Stimulated activated CD4-positive, alpha-beta T cell treated with anti-CD3 and anti-CD28 coated beads, Interleukin-2, amount 100 ng/mL, for 48 hours (primary cell): ENCODE results near the gene HOXA11.
A peak's percentile ranks its signal among the peaks of the same experiment; 100 is the strongest.

Experiments
- DNase-seq, 2 donors: peaks; one replicate each; pipeline ENCODE4 v3.0.0-alpha.2; 2020

Gene HOXA11

DNA sequence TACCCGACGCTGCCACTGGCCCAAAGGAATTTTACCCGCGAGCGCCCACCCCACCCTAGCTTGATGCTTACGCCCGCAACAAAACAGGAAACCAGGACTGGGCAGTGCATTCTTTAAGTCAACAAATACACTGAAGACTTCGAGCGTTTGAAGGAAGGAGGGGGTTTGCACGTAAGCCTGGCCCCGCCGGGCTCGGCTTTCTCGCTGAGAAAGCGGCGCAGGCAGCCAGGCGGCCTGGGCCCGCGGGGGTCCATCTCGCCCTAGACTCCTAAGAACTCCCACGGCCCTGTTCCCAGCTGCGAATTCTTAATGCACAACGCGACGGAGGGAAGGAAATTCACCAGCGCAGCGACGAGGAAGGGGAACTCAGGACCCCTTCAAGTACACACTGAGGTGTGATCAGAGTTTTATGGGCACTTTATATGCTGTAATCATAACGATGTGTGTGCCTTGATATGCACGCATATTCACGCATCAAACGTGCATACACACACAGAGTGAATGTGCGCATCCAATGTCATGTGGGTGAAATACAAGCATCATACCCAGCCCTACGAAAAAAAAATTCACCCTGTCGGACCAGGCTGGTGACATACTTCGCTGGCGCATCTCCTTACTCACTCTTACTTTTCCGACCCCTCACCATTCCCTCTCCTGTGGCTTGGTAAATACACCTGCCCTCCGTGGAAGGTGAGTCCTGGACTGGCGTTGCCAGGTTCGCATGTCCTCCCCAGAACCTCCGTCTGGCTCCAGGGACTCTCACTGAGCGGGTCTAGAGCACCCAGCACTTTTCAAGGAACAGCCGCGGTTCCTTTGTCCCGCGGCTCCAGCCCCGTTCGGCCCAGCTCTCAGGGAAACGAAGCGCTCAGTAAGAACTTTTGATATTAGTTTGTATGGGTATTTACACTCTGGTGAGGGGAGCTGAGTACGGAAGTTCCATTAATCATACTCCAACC is 20.6 kb upstream of the HOXA11 start:
- DNase-seq = no peak

DNA sequence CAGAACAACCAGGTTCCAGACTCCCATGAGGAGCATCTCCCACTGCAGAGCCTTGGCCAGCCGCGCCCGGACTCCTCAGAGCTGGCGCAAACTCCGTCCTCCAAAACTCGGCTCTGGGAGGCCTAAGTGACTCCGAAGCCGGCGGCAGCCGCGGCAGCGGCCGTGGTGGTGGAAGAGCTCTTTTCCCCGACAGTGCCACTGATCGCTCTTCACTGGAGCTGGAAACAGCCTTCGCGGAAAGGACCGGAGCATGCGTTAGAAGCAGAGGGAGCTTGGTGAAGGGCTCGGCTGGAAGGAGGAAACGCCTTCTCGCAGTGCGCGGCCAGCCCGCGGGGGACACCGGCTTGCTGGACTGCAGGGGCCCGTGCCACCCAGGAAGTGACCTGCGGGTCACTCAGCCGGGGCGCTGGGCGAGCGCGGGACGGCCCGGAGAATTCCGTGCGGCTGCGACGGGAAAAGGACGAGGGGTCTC is 19.9 kb upstream of the HOXA11 start:
- DNase-seq = no peak

DNA sequence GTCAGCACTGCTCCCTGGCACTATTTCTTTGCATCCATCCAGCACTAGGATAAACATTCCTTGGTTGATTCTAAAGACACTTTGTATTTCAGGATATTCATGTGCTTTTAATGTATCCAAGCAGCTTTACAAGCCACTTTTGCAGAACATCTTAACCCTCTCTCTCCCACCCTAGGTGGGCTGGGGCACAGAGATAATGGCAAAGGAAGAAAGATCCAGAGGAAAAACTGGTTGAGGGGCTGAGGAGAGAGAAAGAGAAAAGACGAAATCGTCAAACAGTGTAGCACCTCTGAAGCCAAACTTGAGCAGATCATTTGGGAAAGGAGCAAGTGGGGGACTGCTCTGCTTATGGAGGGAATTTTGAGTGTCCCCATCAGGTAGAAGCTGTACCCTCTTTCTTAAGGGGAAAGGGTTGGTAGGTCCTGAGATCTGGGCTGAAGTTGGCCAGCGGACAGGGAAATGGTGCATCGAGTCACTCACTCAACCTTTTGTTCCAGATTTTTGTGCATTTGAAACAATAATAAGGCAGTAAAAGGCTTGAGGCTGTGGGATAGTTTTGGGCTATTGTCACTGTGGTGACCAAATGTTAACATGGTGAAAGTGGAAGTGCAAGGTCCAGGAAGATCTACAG is 19.0 kb upstream of the HOXA11 start:
- DNase-seq = no peak

DNA sequence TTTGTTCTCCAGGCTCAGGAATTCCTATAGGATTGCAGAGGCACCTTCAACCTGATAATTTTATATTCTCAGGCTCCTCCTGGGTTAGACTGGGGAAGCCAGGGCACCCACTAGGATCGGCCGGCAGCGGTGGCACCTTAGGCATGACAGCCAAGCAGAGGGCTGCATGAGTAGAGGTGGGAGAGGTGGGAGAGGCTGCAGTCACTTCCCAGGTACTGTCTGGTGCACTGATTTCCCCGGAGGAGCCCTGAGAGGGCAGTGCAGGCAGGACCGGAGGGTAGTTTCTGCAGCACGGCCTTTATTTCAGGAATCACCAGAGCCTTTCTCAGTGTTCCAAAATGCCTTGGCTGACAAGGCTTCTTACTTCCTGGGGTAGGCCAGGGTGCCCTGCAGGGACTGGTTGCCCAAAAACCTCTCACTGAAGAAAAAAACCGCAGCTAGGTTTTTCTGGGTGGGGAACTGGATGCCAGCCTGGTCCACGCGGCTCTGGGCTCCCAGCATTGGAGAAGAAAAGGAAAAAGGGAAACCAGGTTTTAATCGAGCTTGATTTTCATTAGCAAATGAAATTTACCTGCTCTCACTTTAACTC is 18.4 kb upstream of the HOXA11 start:
- no peak for DNase-seq

DNA sequence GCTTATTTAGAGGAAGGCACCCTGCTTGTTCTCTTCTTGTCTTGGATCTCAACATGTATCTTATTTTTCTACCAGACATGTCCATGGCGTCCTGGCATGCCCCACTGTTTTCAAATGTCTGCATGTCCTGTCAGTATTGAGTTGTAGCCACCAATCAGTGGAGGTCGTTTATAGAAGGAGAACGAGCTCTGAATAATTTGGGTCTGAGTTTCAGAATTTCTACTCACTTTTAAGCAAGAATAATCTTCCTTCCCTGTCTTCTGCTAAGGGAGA is 17.8 kb upstream of the HOXA11 start:
- DNase-seq = no peak

DNA sequence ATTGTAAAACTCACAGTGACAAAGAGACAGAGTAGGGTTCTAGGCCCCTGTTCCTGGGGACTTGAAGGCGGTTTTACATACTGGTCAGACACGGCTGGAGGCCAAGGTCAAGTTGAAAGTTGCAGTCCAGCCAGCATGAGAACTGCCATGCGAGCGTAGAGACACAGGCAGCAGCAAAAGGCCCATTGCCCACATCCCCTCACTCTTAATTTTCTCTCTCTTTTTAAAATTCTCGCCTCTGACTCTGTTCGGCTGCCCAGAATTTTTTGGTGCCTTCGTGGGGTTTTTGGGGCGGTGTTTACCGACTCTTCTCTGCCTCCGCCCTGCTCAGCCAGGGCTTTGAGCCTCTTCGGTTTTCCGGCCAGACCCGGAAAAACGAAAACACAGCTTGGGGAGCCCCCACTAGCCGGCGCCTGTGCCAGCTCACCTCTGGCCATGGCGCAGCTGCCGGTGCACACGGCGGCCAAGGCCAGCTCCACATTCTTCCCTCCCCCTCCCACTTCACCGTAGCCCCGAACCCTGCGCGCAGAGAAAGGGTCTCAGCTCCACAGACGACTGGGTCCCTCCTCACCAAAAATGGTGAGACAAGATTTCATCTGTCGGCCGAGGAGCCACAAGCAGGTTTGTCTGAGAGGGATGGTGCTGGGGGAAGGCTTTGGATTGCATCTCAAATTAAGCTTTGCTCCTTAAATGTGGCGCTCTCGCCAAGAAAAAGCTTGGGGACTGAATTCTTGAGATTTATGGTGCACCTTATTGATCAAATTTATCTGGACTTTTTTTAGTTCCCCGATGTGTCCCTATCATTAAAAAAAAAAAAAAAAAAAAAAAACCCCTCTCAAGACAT is 17.2 kb upstream of the HOXA11 start:
- DNase-seq = no peak

DNA sequence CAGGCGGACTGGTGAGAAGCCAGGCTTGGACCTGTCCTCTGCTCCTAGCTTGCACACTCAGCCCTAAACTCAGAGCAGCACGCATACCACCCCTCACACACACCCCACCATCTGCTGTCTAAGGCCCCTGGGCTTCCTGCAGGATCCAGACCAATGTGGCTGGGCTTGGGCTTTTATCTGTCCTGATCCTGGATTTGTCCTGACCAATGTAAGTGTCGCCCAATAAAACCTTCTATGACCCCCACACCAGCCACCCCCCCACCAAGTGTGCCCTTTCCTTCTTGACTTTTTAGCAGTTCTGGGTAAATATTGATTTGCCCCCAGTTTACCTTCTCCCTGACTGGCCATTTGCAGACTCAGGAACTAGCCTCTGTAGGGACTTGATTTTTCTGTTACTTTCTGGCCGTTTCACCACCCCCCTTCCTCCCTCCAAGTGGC is 16.6 kb upstream of the HOXA11 start:
- no peak for DNase-seq

DNA sequence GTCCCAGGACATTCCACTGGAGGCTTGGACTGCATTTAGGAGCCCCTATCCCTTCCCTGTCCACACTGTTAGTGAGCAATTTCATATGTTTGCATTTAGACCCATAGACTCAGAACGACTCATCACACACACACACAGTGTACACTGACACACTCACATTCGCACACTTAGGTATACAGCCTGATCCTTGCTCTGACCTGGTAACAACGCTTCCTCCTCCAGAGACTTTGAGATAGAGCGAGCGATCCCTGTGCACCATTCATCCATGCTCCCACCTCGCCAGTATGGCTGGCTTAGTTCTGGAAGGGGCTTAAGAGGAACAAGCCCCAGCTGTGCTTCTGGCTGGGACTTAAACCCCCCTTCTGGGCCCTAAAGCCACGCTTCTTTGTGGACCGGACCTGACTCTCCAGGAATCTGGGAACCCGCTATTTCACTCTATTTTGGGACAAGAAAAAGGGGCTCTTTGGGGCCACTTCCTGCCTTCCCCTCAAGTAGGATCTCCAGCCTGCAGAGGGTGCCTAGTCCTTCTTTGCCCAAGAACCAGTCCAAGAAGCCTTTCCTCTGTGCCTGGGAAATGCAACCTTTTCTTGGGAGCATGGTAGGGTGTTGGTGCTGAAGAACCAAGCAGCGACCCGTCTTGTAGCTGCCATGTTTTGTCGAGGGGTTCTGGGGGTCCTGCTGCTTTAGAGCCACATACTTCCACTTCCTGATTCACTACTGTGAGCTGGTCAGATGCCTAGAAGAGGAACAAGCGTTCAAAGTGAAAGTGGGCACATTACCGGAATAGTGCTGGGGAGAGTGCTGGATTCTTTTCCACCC is 15.9 kb upstream of the HOXA11 start:
- no peak for DNase-seq

DNA sequence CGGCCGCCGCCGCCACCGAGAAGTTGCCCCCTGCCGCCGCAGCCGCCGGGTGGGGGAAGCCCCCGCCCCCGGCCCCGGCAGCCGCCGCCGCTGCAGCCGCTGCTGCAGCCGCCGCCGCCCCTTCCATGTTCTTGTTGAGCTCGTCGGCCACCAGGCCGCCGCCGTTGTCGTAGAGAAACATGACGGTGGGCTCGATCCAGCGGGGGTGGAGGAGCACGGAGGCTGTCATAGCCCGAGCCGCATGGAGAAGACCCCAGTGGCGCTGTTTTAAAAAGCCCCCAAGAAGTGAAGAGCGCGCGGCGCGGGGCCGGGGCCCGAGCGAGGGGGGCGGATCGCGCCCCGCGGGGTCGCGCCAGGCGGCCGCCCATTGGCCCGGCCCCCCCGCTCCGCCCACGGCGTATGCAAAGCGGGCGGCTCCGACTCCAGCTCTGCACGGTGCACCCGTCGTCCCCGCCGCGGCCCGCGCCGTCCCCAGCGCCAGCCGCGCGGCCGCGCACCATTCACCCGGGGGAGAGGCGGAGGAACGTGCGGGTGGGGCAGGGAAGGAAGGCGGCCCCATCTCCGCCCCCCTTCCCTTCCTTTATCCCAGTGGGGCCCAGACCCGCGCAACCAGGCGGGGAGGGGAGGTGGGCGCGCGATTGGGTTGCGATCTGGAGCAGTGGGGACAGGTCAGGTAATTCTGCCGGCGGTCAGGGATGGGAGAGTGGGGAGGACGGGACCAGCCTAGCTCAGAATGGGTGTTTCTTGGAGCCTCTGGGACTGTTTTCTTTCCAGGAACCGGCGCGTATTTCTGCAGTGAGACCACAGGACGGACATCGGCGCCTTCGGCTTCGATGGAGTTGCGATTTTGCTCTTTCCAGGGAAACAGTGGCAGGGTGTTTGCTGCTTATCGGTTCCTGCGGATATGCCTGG is 15.1 kb upstream of the HOXA11 start, which contains the start of gene HOXA13:
HOXA13 (minus strand) TSS at position 243 of the 912 bp plus-strand sequence; CDS start at position 229, 14 bp downstream.
- DNase-seq = no peak

DNA sequence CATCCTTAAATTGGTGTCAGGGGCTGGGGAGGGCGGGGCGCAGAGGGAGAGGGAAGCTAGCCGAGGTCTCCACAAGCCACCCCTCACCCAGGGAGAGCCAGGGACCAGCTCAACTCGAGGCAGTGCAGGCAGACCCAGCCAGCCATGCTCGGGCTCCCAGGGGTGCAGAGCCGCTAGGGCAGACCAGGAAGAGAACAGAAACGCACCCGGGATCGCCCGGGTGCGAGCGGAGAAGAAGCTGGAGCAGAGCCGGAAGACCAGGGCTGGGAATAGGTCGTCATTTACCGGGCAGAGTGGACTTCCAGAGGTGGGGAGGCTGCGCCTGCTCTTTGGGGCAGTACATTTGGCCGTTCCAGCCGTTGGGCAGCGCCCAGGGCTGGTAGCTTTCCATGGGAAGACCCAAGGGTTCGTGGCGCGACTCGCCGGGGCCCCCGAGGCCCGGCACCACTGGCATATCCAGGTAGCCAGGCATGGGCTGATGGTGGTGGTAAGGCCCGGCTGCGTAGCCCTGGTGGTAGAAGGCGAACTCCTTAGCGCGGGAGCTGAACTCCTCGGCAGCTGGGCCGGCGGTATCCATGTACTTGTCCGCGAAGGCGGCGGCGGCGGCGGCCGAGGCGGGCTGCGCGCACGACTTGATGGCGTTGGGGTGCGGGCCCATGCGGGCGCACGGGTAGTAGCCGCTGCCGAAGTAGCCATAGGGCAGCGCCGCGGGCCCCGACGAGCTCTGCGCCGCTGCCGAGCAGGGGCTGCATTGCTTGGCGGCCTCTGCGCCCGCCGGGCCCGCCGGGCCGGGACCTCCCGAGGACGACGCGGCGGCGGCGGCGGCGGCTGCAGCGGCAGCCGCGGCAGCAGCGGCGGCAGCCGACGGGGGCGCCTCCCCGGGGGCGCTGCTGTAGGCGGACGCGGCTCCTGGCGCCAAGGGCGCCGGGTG is 14.1 kb upstream of the HOXA11 start:
- DNase-seq = no peak

DNA sequence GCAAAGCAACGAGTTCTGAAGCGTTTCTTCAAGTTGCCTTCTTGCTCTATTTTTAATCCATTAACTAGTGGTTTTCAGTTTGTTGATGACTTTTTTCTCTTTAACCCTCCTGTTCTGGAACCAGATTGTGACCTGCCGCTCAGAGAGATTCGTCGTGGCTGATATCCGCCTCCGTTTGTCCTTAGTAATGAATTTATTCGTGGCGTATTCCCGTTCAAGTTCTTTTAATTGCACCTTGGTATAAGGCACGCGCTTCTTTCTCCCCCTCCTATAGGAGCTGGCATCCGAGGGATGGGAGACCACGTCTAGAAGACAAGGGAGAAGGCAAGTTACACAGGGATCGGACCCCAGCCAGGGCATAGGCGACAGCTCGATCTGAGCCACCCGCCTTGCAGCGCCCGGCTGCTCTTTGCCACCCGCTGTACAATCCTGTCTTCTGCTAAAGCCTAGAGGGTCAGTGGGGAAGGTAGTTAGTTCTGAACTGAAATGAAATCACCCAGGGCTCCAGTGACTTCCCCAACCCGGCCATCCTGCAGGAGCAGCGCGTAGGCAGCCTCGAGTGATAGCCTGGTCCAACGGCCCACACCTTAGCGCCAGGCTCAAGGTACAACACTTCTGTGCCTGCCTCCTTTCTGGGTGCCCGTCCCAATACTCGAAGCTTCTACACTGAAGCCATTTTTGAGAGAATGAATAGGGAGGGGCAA is 13.3 kb upstream of the HOXA11 start:
- no peak for DNase-seq

DNA sequence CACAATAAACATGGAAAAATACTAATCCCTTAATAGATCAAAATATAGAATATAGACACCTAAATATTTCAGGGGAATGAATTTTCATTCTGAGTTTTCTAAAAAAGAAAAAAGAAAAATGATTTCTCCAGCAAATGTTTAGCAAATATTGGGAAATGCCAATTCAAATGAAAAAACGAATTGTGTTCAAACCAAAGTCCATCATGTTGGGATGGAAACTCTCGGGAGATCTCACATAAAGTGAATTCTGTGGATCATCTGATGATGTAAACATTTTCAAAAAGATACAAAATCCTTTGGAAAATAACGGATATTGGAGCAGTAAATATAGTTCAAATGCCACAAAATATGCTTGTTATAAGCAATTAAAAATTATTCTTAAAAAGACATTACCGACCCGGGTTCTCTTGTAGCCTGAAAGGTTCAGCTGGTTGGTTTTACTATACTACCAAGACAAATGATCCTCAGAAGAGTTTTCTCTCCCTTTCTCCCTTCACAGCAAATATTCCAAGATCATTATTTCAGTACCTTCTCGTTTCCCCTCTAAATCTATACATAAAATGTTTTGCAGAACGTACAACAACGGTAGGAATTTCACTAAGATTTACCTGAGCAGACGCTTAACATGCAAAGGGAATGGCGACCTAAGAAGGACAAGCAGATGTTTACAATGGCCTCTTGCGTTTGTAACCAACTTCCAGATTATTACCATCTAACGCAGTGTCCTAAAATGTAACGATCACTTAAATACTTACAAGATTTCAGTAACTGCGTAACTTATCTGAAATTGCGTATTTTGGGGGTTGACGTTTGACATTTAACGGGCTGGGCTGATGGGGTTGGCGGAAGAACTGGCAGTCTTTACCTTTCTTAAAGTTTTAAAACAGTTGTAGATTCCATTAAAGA is 12.4 kb upstream of the HOXA11 start:
- DNase-seq = no peak

DNA sequence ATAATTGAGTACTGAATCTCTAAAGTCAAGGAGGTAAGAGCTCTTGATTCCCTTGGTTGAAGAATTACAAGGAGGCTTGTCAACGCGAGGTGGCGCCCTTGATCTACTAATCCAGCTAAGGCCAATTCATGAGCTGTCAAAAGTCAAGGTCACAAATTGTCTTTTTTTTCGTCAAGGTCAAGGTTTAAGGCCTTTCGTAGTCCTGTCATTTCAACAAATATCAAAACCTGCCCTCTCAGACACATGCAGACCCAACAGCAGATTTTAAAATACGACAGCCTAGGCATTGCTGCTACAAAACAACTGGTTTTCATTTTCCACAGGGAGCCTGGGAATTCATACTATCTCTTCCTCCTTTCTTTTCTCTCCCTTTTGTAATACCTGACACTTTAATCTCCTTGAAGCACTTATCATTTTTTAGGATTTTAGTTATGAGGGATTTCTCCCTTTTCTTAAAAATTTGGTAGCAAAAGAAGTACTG is 11.3 kb upstream of the HOXA11 start:
- peak; percentile 82 for DNase-seq

DNA sequence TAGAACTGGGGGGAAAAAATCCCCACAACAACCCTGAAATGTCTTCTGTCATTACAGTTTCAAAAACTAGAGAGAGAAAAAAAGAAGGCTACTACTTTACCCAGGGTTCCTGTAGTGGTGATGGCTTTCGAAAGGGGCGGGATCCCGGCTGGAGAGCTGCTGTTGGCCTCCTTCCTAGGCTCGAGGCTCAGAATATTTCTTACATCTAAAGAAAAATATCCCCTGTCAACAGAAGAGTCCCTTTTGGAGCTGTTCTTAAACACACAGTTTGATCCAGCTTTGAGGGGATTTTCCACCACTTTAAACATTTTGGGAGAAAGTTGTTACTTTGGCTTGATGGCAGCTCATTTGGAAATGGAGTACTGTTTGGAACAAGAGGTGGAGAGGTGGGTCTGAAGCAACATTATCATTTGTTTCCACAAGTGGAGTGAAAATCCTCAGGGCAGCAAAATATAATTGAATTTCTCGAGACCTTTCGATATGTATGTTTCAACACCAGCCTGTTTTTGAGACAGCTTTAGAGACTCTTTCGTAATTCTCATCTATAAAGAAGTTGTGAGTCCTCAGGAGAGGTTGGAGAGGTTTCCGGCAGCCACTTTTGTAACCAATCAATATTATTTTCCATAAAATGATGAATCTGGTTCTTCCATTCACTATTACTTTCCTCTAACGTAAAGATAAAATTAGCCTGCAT is 9.8 kb upstream of the HOXA11 start:
- DNase-seq = no peak

DNA sequence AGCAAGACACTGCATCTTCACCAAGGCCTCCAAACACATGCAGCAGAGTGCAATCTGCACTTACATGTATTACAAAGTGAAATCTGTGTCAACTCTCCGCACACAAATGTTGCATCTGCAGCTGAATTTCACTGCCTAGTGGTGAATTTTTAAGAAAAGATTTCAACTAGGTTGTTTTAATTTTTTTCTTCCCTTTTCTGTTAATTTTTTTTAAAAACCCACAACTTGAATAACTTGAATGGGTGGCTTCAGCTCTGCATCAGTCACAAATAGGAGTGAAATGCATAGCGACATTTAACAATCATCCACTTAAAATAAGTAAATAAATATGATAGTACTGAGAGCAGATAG is 8.9 kb upstream of the HOXA11 start:
- no peak for DNase-seq

DNA sequence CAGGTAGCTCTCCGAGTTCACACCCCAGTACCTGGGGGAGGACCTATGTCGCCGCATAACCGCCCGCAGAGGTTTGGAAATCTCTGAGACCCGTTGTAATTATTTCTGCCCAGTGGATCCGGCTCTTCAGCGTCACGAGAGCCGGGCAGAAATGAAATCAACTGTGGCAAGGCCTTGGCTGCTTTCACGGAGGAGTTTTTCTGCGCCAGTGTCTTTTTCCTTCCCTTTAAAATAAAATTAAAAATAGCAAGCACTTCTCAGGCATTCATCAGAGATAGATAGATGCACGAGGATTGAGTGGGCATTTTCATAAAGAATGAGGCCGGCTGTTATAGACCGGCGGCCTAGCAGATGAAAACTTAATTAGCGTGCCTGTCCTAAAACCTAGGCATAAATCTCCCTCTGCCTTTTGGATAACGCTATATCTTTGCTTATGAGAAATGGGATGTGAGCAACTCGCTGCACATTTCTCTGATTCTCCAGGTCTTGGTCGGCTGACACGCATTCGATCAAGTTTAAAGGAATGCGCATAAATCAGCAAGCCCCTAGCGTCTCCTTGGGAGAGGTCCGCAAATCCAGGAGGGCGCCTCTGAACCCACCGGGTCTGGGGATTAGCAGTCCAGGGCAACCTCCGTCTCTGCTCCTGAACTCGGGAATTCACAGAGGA is 8.4 kb upstream of the HOXA11 start:
- no peak for DNase-seq
